GM12865 (cell line): Measurements from ENCODE around the gene ACO2.

Source experiments
- DNase-seq: peaks from one replicate; pipeline ENCODE4 v3.0.0; 2010; ENCODE audit warnings: low read depth
- H3K4me3 ChIP-seq: 2 replicates; pipeline ENCODE4 v1.5.1; 2011; ENCODE audit warnings: mild to moderate bottlenecking, low read depth, low read length, control low read depth
- TF ChIP-seq, protein P1 (sequence below): IDR thresholded peaks from 2 replicates; pipeline ENCODE4 v1.5.1; 2011; ENCODE audit warnings: low read length, control low read depth, low read depth, inconsistent platforms; ENCODE audit not compliant: insufficient read depth; ENCODE audit errors: missing control alignments

Gene ACO2

DNA sequence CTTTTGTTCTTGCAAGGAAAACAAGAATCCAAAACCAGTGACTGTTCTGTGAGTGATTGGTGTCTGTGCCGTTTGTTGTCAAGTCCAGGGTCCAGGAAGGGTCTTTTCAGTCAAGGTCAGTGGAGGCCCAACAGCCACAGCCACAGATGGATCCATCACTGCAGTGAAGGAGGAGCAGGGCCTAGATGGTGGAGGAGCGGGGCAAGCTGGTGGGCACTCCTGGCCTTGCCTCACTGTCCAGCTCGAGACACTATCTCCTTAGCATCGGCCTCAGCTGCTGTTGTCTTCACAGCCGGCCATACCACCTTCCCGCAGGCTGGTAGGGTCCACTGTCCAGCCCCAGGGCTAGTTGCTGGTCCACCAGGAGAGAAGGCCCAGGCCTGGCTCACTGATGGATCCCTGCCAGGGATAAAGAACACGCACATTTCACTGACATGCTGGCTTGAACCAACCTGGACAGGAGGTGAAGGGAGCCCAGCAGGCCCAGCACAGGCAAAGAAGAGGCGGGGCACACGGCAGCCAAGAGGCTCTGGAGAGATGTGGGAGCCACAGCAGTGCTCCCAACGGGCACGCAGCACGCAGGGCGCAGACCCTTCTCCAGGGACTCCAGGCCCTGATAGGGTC, 60.1 kb downstream of the ACO2 start:
- TF ChIP-seq, protein P1, sequence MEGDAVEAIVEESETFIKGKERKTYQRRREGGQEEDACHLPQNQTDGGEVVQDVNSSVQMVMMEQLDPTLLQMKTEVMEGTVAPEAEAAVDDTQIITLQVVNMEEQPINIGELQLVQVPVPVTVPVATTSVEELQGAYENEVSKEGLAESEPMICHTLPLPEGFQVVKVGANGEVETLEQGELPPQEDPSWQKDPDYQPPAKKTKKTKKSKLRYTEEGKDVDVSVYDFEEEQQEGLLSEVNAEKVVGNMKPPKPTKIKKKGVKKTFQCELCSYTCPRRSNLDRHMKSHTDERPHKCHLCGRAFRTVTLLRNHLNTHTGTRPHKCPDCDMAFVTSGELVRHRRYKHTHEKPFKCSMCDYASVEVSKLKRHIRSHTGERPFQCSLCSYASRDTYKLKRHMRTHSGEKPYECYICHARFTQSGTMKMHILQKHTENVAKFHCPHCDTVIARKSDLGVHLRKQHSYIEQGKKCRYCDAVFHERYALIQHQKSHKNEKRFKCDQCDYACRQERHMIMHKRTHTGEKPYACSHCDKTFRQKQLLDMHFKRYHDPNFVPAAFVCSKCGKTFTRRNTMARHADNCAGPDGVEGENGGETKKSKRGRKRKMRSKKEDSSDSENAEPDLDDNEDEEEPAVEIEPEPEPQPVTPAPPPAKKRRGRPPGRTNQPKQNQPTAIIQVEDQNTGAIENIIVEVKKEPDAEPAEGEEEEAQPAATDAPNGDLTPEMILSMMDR, result no peak
- no peak for DNase-seq

DNA sequence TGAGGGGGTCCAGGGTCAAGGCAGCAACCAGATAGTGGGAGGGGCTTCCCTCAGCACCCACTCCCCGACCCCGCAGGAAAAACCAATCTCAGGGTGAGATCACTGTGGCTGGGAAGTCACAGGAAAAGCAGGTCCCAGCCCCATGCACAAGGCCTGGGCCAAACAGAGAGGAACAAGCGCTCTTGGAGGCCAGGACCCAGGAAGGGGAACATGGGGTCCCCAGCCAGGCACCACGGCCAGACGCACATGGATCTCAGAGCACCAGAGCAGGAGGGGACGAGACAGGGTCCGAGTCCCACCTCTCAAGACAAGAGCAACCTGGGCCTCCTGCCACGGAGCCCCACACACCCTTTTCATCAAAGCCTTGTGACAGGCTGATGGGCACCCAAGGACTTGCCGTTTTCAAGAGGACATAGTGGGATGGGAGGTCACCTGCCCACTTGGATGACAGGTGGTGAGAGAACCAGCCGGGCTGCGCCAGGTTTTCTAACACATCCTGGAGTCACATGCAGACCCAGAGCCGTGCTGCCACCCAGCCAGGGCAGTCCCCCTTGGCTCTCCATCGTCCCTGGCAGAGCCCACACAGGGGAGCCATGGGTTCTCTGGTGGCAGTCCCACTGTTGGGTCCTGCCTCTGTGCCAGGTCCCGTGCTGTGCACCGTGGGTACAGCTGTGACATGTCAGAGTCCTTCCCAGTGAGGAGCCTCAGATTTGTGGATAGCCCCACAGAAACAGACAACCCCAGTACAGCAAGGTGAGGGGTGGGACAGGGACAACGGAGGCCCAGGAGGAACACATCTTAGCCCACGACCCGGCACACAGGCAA, 62.2 kb downstream of the ACO2 start:
- TF ChIP-seq, protein P1, result no peak
- DNase-seq, result no peak
- H3K4me3 ChIP-seq, result no peak overlapping the region

More for the DNA sequence above, 60.1 kb downstream of the ACO2 start:
- no peak overlapping the region for H3K4me3 ChIP-seq

DNA sequence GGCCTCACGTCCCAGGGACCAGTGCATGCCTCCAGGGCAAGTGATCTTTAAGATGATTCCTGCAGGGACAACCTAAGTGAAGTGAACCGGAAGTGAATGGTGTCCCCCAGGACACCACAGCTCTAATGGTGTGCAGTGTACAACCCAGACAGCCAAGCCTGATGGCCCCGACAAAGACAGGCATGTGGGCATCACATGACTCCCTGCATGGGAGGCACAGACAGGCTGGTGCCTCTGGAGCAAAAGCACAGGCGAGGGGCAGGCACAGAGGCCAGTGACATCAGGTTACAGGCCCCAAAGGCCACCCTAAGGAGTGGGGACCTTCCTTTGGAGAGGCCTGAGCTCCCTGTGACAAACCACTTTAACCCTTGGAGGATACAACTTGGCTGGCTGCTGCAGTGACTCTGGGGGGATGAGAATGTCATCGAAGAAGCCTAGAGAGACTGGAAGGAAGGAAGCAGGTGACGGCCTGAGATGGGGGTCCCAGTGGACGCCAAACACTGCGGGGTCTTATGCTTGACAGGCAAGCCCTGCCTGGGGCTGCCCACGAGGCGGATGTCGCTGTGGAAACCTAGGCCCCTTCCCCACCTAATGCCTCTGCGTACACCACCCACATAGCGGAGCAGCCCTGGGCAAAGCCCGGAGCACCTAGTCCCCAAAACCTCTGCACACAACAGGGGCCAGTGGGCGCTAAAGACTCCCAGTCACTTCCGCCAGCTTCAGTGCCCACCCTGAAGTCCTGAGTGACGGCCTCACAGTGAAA, 63.0 kb downstream of the ACO2 start:
- no peak for DNase-seq
- TF ChIP-seq, protein P1, result no peak

DNA sequence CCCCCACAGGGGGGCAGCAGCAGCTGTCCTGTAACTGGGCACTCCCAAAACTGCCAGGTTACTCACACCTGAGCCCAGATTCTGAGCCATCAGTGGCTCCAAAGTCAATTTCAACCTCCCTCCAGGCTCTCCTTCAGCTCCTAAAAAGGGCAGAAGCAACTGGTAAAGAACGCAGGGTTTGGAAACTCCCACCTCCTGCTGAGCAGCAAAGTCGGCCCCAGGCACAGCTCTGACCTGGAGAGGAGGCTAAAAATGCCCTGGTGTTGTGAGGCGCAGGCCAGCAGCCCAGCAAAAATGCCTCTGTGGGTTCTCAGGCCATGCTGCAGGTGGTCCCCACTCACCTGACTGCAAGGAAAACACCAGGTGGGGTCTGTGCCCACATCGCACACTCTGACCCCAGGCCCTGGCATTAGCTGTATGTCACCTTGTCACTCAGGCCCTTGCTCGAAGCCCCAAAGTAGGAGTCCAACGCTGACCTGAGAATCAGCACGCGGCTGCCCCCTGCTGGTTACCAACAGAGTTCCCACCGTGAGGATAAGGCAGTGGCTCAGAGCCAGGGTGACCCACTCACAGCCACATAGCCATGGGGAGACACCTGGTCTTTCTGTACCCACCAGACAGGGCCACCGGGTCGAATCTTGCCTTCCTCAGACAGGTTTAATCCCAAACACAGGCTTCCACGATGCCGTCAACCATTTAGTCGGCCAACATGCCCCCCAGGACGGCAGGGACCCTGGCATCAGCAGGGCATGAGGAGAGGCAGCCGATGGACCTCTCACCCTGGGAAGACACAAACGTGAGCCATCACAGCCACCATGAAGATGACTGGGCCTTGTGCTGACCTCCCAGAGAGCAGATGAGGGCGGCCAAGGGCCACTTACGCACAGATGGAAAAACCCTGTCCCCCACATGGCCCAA, 64.2 kb downstream of the ACO2 start:
- DNase-seq, result peak; percentile 82
- TF ChIP-seq, protein P1, result peak; percentile 89
- no peak overlapping the region for H3K4me3 ChIP-seq

More for the DNA sequence above, 63.0 kb downstream of the ACO2 start:
- no peak overlapping the region for H3K4me3 ChIP-seq

DNA sequence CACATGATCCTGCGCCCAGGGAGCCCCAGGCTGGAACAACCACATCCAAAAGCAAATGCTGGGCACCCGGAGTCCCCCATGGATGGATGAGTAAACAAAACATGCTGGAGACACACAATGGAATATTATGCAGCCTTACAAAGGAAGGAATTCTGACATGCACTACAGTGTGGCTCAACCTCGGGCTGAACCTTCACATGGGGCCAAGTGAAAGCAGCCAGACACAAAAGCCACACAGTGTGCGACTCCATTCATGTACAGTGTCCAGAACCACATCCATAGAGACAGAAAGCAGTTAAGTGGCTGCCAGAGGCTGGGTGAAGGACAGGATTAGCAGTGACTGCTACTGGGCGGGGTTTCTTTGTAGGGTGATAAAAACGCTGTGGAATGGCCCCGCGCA, 65.3 kb downstream of the ACO2 start:
- no peak overlapping the region for H3K4me3 ChIP-seq
- no peak for DNase-seq
- TF ChIP-seq, protein P1, result no peak

DNA sequence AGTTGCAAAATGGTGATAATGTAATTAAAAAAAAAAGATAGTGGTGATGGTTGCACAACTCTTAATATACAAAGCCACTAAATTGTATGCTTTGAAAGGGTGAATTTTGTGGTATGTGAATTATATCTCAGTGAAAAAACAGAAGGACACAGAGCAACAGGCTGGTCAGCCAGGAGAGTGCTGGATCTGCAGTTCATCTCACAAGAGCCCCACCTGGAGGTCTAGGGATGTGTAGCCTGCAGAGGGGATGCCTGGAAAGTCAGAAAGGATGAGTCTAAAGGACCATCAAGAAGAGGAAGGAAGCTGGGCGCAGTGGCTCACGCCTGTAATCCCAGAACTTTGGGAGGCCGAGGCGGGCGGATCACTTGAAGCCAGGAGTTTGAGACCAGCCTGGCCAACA, 66.3 kb downstream of the ACO2 start:
- DNase-seq, result no peak
- TF ChIP-seq, protein P1, result no peak
- no peak overlapping the region for H3K4me3 ChIP-seq
